Fibroblast of lung (primary cell): ENCODE results near the gene NOB1. TPM values are rescaled to one million over a fixed set of nuclear protein-coding genes. Genes with fewer than 3 reads are reported as not detected.

Experiments
- DNase-seq, 2 donors: peaks; one replicate each; pipeline versions ENCODE4 v3.0.0 to v3.0.0-alpha.2; 2010; ENCODE audit warnings: low read depth in 2 of 2
- H2AFZ ChIP-seq: 2 replicates; pipeline ENCODE4 v1.5.1; 2012; ENCODE audit warnings: low read length, control low read depth, inconsistent platforms
- H3K27ac ChIP-seq: 2 replicates; pipeline ENCODE4 v1.5.1; 2011; ENCODE audit warnings: low read length, control low read depth; ENCODE audit not compliant: insufficient read depth
- H3K27me3 ChIP-seq: 2 replicates; pipeline ENCODE4 v1.5.1; 2011; ENCODE audit warnings: mild to moderate bottlenecking, low read length; ENCODE audit not compliant: control insufficient read depth, insufficient read depth
- H3K36me3 ChIP-seq: 2 replicates; pipeline ENCODE4 v1.5.1; 2011; ENCODE audit warnings: low read length; ENCODE audit not compliant: control insufficient read depth, insufficient read depth
- H3K4me1 ChIP-seq: 2 replicates; pipeline ENCODE4 v1.5.1; 2011; ENCODE audit warnings: low read length; ENCODE audit not compliant: control insufficient read depth, insufficient read depth; ENCODE audit errors: extremely low read depth
- H3K4me2 ChIP-seq: 2 replicates; pipeline ENCODE4 v1.5.1; 2011; ENCODE audit warnings: low read length, control low read depth; ENCODE audit not compliant: insufficient read depth; ENCODE audit errors: extremely low read depth
- H3K4me3 ChIP-seq, 4 experiments: fragments of 200-600 bp in 1 of 4; sonication (generic) in 1 of 4; replicated peaks in 1 of 4; 2 replicates each; pipeline ENCODE4 v1.5.1; 2011 to 2016; ENCODE audit warnings: low read length in 4 of 4, low read depth in 3 of 4, mild to moderate bottlenecking in 3 of 4, control low read depth in 2 of 4, inconsistent platforms in 1 of 4, mixed read lengths in 1 of 4; ENCODE audit not compliant: insufficient read depth in 1 of 4; ENCODE audit errors: control extremely low read depth in 1 of 4
- H3K79me2 ChIP-seq: 2 replicates; pipeline ENCODE4 v1.5.1; 2012; ENCODE audit warnings: mild to moderate bottlenecking, low read length, inconsistent platforms; ENCODE audit not compliant: control insufficient read depth, insufficient read depth
- H3K9ac ChIP-seq: 2 replicates; pipeline ENCODE4 v1.5.1; 2011; ENCODE audit warnings: mild to moderate bottlenecking, low read length, control low read depth; ENCODE audit not compliant: insufficient read depth
- H3K9me3 ChIP-seq: 2 replicates; pipeline ENCODE4 v1.5.1; 2012; ENCODE audit warnings: low read depth, low read length; ENCODE audit not compliant: control insufficient read depth, insufficient read depth
- H4K20me1 ChIP-seq: 2 replicates; pipeline ENCODE4 v1.5.1; 2011; ENCODE audit warnings: low read length; ENCODE audit not compliant: control insufficient read depth, insufficient read depth; ENCODE audit errors: extremely low read depth
- EZH2 ChIP-seq: IDR thresholded peaks from 2 replicates; pipeline ENCODE4 v1.5.1; 2012; ENCODE audit warnings: low read length, control low read depth, mild to moderate bottlenecking; ENCODE audit errors: missing control alignments
- polyA plus RNA-seq, 2 donors: library from polyadenylated mRNA; depleted of rRNA in 1 of 2; stranded (reverse) in 1 of 2; unstranded in 1 of 2; fragments of >200 nt; gene quantifications; 2 replicates each; pipeline ENCODE4 v1.2.1, GENCODE V29; 2011 to 2012; ENCODE audit warnings: missing spikeins in 1 of 2
- total RNA-seq: library from RNA; depleted of rRNA; stranded (reverse); fragments of >200 nt; gene quantifications from 2 replicates; pipeline ENCODE4 v1.2.1, GENCODE V29; 2014
- TF ChIP-seq, protein P1 (sequence below), 2 donors: IDR thresholded peaks in 1 of 2; conservative IDR thresholded peaks in 1 of 2; 1 replicate in 1 of 2; 2 replicates in 1 of 2; pipeline ENCODE4 v1.5.1; 2011 to 2012; ENCODE audit warnings: low read length in 2 of 2, control low read depth in 1 of 2, inconsistent platforms in 1 of 2, low read depth in 1 of 2, mild to moderate bottlenecking in 1 of 2

The NOB1 gene
- total and polyA plus RNA-seq, 2 donors (not counting 1 experiment from before 2014, with no cell fraction given) = 25.1 to 45.0 TPM

DNA sequence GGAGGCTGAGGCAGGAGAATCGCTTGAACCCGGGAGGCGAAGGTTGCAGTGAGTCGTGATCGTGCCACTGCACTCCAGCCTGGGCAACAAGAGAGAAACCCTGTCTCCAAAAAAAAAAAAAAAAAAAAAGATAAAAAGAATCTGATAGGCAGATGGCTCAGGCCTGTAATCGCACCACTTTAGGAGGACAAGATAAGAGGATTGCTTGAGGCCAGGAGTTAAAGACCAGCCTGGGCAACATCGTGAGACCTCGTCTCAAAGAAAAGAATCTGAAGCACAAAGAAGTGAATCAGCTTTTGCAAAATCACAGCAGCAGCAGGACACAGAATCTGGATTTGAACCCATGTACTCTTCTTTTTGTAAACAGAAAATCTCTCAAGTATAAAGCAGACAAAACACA lies 7.6 kb downstream of the NOB1 start:
- no peak for TF ChIP-seq EZH2
- TF ChIP-seq, protein P1, sequence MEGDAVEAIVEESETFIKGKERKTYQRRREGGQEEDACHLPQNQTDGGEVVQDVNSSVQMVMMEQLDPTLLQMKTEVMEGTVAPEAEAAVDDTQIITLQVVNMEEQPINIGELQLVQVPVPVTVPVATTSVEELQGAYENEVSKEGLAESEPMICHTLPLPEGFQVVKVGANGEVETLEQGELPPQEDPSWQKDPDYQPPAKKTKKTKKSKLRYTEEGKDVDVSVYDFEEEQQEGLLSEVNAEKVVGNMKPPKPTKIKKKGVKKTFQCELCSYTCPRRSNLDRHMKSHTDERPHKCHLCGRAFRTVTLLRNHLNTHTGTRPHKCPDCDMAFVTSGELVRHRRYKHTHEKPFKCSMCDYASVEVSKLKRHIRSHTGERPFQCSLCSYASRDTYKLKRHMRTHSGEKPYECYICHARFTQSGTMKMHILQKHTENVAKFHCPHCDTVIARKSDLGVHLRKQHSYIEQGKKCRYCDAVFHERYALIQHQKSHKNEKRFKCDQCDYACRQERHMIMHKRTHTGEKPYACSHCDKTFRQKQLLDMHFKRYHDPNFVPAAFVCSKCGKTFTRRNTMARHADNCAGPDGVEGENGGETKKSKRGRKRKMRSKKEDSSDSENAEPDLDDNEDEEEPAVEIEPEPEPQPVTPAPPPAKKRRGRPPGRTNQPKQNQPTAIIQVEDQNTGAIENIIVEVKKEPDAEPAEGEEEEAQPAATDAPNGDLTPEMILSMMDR (conservative IDR thresholded peaks at IDR 0.05 in 1 of 2, IDR thresholded peaks at IDR 0.05 in 1 of 2; ENCODE audit: low read depth in 1 of 2, low read length in 2 of 2) = no peak
- Histone ChIP-seq H3K4me1 (no peaks in the 10 kb centered on the region), H2AFZ (no peak overlapping the region), H3K9me3 (no peaks in the 10 kb centered on the region), H3K9ac (no peak overlapping the region), H3K4me2 (no peak overlapping the region), H4K20me1 (no peaks in the 10 kb centered on the region), H3K27ac (no peak overlapping the region), H3K4me3 (no peak overlapping the region), H3K27me3 (no peaks in the 10 kb centered on the region), H3K79me2 (peaks cover 9% of the 10 kb centered on the region), H3K36me3 (peaks cover 43% of the 10 kb centered on the region)
- DNase-seq = no peak

DNA sequence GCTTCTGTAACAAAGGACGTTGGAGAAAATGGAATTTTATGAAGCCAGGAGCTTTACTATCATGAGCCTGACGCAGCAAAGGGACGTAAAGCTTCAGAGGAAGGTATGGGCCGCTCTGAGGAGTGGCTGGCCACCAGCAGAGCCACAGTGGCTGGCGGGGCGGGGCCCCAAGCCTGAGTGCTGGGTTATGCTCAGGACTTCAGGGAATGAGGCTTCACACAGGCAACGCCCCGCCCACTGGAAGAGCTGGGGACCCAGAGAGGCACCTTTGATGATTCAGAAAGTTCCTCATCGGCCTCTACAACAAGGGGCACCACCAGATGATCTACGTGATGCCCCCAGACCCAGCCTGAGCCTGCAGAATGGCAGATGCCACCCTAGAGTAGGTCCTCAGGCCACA lies 8.8 kb downstream of the NOB1 start:
- H3K4me2 ChIP-seq = no peak overlapping the region
- TF ChIP-seq EZH2 = no peak
- TF ChIP-seq, protein P1 (conservative IDR thresholded peaks at IDR 0.05 in 1 of 2, IDR thresholded peaks at IDR 0.05 in 1 of 2; ENCODE audit: low read depth in 1 of 2, low read length in 2 of 2) = no peak
- DNase-seq = no peak
- H3K9ac ChIP-seq = no peak overlapping the region
- H3K27me3 ChIP-seq = no peaks in the 10 kb centered on the region
- no peak overlapping the region for H3K4me3 ChIP-seq
- H3K4me1 ChIP-seq = no peaks in the 10 kb centered on the region
- no peak overlapping the region for H3K27ac ChIP-seq
- H2AFZ ChIP-seq = no peak overlapping the region
- peaks cover 3% of the 10 kb centered on the region for H3K79me2 ChIP-seq
- no peaks in the 10 kb centered on the region for H4K20me1 ChIP-seq
- H3K9me3 ChIP-seq = no peaks in the 10 kb centered on the region
- peaks cover 47% of the 10 kb centered on the region for H3K36me3 ChIP-seq

DNA sequence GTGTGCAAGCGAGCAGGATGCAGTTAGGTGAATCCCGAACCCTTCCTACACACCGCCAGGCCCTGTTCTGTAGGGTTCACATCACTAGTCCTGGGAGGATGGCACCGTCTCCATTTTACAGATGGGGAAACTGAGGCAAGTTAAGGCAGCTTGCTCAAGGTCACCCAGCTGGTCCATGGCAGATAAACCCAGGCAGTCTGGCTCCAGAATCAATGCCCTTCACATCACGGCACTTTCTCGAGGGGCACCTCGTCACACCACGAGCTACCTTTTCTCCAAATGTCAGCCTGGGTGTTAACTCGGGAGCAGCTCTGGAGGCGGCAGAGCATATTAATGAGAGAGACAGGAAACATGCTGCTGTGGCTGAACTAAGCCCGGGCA lies 9.5 kb downstream of the NOB1 start:
- H3K27me3 ChIP-seq = no peaks in the 10 kb centered on the region
- TF ChIP-seq, protein P1 (conservative IDR thresholded peaks at IDR 0.05 in 1 of 2, IDR thresholded peaks at IDR 0.05 in 1 of 2; ENCODE audit: low read depth in 1 of 2, low read length in 2 of 2) = no peak
- TF ChIP-seq EZH2 = no peak
- DNase-seq = no peak
- no peak overlapping the region for H3K4me3 ChIP-seq
- H3K9ac ChIP-seq = no peak overlapping the region
- H3K79me2 ChIP-seq = peaks cover 2% of the 10 kb centered on the region
- no peak overlapping the region for H3K27ac ChIP-seq
- no peak overlapping the region for H3K4me2 ChIP-seq
- H3K36me3 ChIP-seq = peaks cover 50% of the 10 kb centered on the region
- H3K4me1 ChIP-seq = no peaks in the 10 kb centered on the region
- H3K9me3 ChIP-seq = no peaks in the 10 kb centered on the region
- no peaks in the 10 kb centered on the region for H4K20me1 ChIP-seq
- H2AFZ ChIP-seq = no peak overlapping the region
